Spleen (tissue), 7 donors: ENCODE data around the gene HHAT.

ENCODE experiments used
- CTCF ChIP-seq, 11 experiments: fragments of 200-600 bp in 7 of 11; fragments of 450-650 bp in 4 of 11; sonication (generic) in 4 of 11; IDR thresholded peaks in 8 of 11; conservative IDR thresholded peaks in 3 of 11; 1 replicate in 7 of 11; 2 replicates in 4 of 11; pipeline versions ENCODE4 v1.4.0 to v1.8.0; 2016 to 2021; ENCODE audit warnings: antibody characterized with exemption in 11 of 11, inconsistent platforms in 4 of 11, mild to moderate bottlenecking in 1 of 11
- POLR2A ChIP-seq, 3 donors: fragments of 450-650 bp; IDR thresholded peaks; one replicate each; pipeline ENCODE4 v1.5.1; 2017; ENCODE audit warnings: antibody characterized with exemption in 3 of 3, mild to moderate bottlenecking in 1 of 3
- POLR2AphosphoS5 ChIP-seq, 3 donors: sonication (generic); formaldehyde crosslinking; IDR thresholded peaks; one replicate each; pipeline ENCODE4 v1.5.1; 2017; ENCODE audit warnings: antibody characterized with exemption in 3 of 3
- donor health status: DM: no; HTN: no; CAD: no; lungs with moderate emphysema.
- donor health status: DM: no; HTN: no; CAD: no.
- donor health status: DM: no; HTN: no; CAD: no.

- TF ChIP-seq CTCF (IDR thresholded peaks at IDR 0.05 in 8 of 11, conservative IDR thresholded peaks at IDR 0.05 in 3 of 11) = no peak
- TF ChIP-seq POLR2A (IDR thresholded peaks at IDR 0.05) = no peak
- no peak for TF ChIP-seq POLR2AphosphoS5 (IDR thresholded peaks at IDR 0.05)
Observed at GRCh38 chr1:210689826-210690225, 361.1 kb downstream of the HHAT start.
